Measurements from ENCODE around the gene C12orf57.

C12orf57 gene

GRCh38 chr12:6950811-6951540, 7.2 kb downstream of the C12orf57 start, which contains the start of gene PTPN6:
PTPN6 (plus strand) TSS chr12:6951356; CDS start chr12:6951513, 157 bp downstream.
- peaks cover 44 to 63% of the 10 kb centered on the region in 2 donors for H3K36me3 Mint-ChIP-seq
- ATAC-seq (replicated peaks): peak; percentile 57 to 65
- peak within 1 kb of the TSS; percentile 100 for H3K27ac Mint-ChIP-seq
- H3K4me3 Mint-ChIP-seq: peak within 1 kb of the TSS; percentile 93 to 98
- H3K4me1 Mint-ChIP-seq: peaks cover 63 to 86% of the 10 kb centered on the region in 2 donors
- H3K9me3 Mint-ChIP-seq: no peaks in the 10 kb centered on the region
- peak; percentile 76 for DNase-seq
- H3K27me3 Mint-ChIP-seq: no peaks in the 10 kb centered on the region

- H3K36me3 Mint-ChIP-seq: peaks cover 50 to 67% of the 10 kb centered on the region in 2 donors
- DNase-seq: no peak
These were observed 7.8 kb downstream of the C12orf57 start for GRCh38 chr12:6951551-6952120.

DNA sequence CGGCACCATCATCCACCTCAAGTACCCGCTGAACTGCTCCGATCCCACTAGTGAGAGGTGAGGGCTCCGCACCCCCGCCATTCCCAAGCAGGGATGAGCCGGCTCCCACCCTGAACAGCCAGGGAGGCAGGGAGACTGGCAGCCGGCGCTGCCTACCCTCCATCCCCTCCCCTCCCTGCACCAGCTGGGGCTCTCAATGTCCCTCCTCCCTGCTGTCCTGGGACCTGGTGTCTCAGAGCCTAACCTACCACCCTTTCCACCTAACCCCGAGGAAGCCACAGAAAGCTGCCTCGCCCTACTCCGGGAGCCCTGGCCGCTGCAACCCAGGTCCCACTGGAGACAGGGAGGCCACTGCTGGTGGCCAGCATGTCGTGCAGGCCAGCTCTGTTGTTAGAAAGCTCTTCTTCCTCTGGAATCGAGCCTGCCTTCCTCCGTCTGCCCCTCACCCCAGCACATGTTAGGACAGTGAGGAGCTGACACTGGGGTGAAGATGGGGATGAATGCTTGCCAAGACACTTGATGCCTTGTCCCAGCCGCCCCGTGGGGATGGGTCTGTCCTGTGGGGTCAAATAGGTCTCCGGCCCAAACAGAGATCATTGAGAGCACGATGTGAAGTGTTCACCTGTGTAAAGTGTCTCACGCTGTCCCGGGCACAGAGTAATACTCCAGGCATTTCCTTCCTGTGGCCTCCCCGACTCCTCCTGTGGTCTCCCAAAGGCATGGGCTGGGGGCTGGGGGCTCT, 8.5 kb downstream of the C12orf57 start:
- Mint-ChIP-seq H3K36me3 (peaks cover 57 to 73% of the 10 kb centered on the region in 2 donors), H3K4me3 (peak overlapping the region; percentile 93 to 98), H3K9me3 (no peaks in the 10 kb centered on the region), H3K27ac (peak overlapping the region; percentile 100), H3K27me3 (no peaks in the 10 kb centered on the region), H3K4me1 (peaks cover 65 to 86% of the 10 kb centered on the region in 2 donors)
- ATAC-seq (replicated peaks) (no peak), DNase-seq (no peak)

More at GRCh38 chr12:6951551-6952120, 7.8 kb downstream of the C12orf57 start:
- no peaks in the 10 kb centered on the region for H3K9me3 Mint-ChIP-seq
- H3K27ac Mint-ChIP-seq: peak overlapping the region; percentile 100
- H3K27me3 Mint-ChIP-seq: no peaks in the 10 kb centered on the region
- peak in 1 of 2 donors; percentile 4 for ATAC-seq (replicated peaks)
- H3K4me1 Mint-ChIP-seq: peaks cover 64 to 86% of the 10 kb centered on the region in 2 donors
- peak overlapping the region; percentile 93 to 98 for H3K4me3 Mint-ChIP-seq

GRCh38 chr12:6952863-6953441, 9.1 kb downstream of the C12orf57 start:
- peak overlapping the region; percentile 93 to 98 for H3K4me3 Mint-ChIP-seq
- H3K4me1 Mint-ChIP-seq: peaks cover 66 to 86% of the 10 kb centered on the region in 2 donors
- no peak for ATAC-seq (replicated peaks)
- no peaks in the 10 kb centered on the region for H3K9me3 Mint-ChIP-seq
- no peaks in the 10 kb centered on the region for H3K27me3 Mint-ChIP-seq
- peak overlapping the region; percentile 100 for H3K27ac Mint-ChIP-seq
- no peak for DNase-seq
- peaks cover 58 to 73% of the 10 kb centered on the region in 2 donors for H3K36me3 Mint-ChIP-seq

- Mint-ChIP-seq H3K4me1 (peaks cover 69 to 86% of the 10 kb centered on the region in 2 donors), H3K27me3 (no peaks in the 10 kb centered on the region), H3K36me3 (peaks cover 62 to 77% of the 10 kb centered on the region in 2 donors), H3K4me3 (peak overlapping the region; percentile 93 to 98), H3K9me3 (no peaks in the 10 kb centered on the region), H3K27ac (peak overlapping the region; percentile 100)
- peak; percentile 51 for ATAC-seq (replicated peaks)
- peak; percentile 87 for DNase-seq
These were observed 9.9 kb downstream of the C12orf57 start for GRCh38 chr12:6953442-6954315.

GRCh38 chr12:6954316-6955107, 10.7 kb downstream of the C12orf57 start:
- ATAC-seq (replicated peaks) (no peak), DNase-seq (no peak)
- Mint-ChIP-seq H3K4me1 (peaks cover 69 to 86% of the 10 kb centered on the region in 2 donors), H3K27ac (peak overlapping the region; percentile 100), H3K27me3 (no peaks in the 10 kb centered on the region), H3K4me3 (peak overlapping the region; percentile 93 to 98), H3K36me3 (peaks cover 71 to 82% of the 10 kb centered on the region in 2 donors), H3K9me3 (no peaks in the 10 kb centered on the region)

- Mint-ChIP-seq H3K27ac (peak overlapping the region; percentile 100), H3K4me1 (peaks cover 70 to 86% of the 10 kb centered on the region in 2 donors), H3K36me3 (peaks cover 79 to 89% of the 10 kb centered on the region in 2 donors), H3K4me3 (peak overlapping the region; percentile 93 to 98), H3K9me3 (no peaks in the 10 kb centered on the region), H3K27me3 (no peaks in the 10 kb centered on the region)
- DNase-seq (no peak), ATAC-seq (replicated peaks) (no peak)
These were observed 11.5 kb downstream of the C12orf57 start for GRCh38 chr12:6955108-6956020.

GRCh38 chr12:6956021-6956727, 12.4 kb downstream of the C12orf57 start:
- Mint-ChIP-seq H3K27ac (peak overlapping the region; percentile 100), H3K9me3 (no peaks in the 10 kb centered on the region), H3K36me3 (peaks cover 83 to 94% of the 10 kb centered on the region in 2 donors), H3K4me1 (peaks cover 71 to 86% of the 10 kb centered on the region in 2 donors), H3K27me3 (no peaks in the 10 kb centered on the region), H3K4me3 (peak overlapping the region; percentile 93 to 98)
- ATAC-seq (replicated peaks): no peak
- no peak for DNase-seq

GRCh38 chr12:6957151-6957701, 13.4 kb downstream of the C12orf57 start:
- Mint-ChIP-seq H3K4me3 (peak overlapping the region; percentile 93 to 98), H3K27me3 (no peaks in the 10 kb centered on the region), H3K4me1 (peaks cover 81 to 97% of the 10 kb centered on the region in 2 donors), H3K36me3 (peaks cover 79 to 96% of the 10 kb centered on the region in 2 donors), H3K9me3 (no peaks in the 10 kb centered on the region), H3K27ac (peak overlapping the region; percentile 100)
- DNase-seq (no peak), ATAC-seq (replicated peaks) (no peak)

DNA sequence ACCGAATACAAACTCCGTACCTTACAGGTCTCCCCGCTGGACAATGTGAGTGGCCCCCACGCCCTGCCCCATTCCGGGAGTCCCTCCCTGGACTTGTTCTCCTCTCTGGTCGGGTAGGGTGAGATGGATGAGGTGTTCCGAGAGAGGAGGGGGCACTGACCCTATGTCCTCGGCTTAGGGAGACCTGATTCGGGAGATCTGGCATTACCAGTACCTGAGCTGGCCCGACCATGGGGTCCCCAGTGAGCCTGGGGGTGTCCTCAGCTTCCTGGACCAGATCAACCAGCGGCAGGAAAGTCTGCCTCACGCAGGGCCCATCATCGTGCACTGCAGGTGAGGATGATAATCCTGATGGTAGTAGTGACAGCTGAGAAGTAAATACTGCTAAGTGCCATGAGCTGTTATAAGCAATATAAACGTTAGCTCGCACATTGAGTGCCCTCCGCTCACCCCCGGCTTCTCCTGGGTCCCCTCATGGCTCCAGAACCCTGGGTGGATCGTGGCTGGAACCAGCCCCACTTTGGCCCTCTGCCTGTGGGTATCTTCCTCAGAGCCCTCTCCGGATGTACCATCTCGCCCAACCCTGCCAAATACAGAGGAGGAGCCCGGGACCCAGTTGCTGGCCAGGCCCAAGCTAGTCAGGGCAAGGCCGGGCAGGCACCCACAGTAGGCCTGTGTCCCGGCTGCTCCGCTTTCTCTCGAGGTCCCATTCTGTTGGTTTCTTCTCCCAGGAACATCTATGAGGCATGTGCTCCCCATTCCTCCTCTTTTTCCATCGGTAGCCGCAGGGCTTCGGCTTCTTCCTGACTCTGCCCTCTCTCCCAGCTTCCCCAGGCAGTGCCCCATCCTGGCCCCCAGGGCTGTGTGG, 14.2 kb downstream of the C12orf57 start:
- Mint-ChIP-seq H3K4me3 (peak overlapping the region; percentile 89), H3K27me3 (no peaks in the 10 kb centered on the region), H3K9me3 (no peaks in the 10 kb centered on the region), H3K36me3 (peaks cover 78 to 95% of the 10 kb centered on the region in 2 donors), H3K4me1 (peaks cover 88 to 100% of the 10 kb centered on the region in 2 donors), H3K27ac (peak overlapping the region; percentile 98)
- no peak for ATAC-seq (replicated peaks)
- no peak for DNase-seq

All from stimulated activated naive B cell treated with anti-CD40 and anti-IgM and Interleukin-4, amounts not matched to agents 10 μg/mL and 1 μg/mL and 100 μg/mL, for 72 hours (primary cell).